ENCODE measurements around the gene ZNF214. TPM values are rescaled to one million over a fixed set of nuclear protein-coding genes. Genes with fewer than 3 reads are reported as not detected.

ZNF214 gene
- total RNA-seq, result 1 to 10 TPM; 2.1 to 4.3 TPM

GRCh38 chr11:7020183-7020917, at the start of gene ZNF214, which contains the start of gene NLRP14:
TSS of gene ZNF214 (minus strand) at chr11:7020346. CDS start at chr11:7002835, 17,511 bp downstream.
TSS of gene NLRP14 (plus strand) at chr11:7020479. CDS start at chr11:7038587, 18,108 bp downstream.
- intact Hi-C loops (cut with DNase I), result no loop called here
- peak; percentile 95 to 97 (median 96) for DNase-seq
- TF ChIP-seq, protein P1, sequence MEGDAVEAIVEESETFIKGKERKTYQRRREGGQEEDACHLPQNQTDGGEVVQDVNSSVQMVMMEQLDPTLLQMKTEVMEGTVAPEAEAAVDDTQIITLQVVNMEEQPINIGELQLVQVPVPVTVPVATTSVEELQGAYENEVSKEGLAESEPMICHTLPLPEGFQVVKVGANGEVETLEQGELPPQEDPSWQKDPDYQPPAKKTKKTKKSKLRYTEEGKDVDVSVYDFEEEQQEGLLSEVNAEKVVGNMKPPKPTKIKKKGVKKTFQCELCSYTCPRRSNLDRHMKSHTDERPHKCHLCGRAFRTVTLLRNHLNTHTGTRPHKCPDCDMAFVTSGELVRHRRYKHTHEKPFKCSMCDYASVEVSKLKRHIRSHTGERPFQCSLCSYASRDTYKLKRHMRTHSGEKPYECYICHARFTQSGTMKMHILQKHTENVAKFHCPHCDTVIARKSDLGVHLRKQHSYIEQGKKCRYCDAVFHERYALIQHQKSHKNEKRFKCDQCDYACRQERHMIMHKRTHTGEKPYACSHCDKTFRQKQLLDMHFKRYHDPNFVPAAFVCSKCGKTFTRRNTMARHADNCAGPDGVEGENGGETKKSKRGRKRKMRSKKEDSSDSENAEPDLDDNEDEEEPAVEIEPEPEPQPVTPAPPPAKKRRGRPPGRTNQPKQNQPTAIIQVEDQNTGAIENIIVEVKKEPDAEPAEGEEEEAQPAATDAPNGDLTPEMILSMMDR (IDR thresholded peaks at IDR 0.05), result no peak
- TF ChIP-seq POLR2A (IDR thresholded peaks at IDR 0.05), result peak in 2 of 3 donors; percentile 40 to 59
- H3K4me3 ChIP-seq, result peak within 1 kb of the TSS; percentile 34 to 77
- WGBS, 2 donors, result 1 to 2% methylated on average over 27 to 41 of the region's 47 CpGs
- H3K9me3 ChIP-seq, result no peaks in the 10 kb centered on the region
- H3K27ac ChIP-seq, result peak within 1 kb of the TSS; percentile 11 to 84 (median 73)
- H3K36me3 ChIP-seq (replicated peaks in 1 of 2; ENCODE audit: insufficient read depth in 1 of 2, low read depth in 2 of 2), result no peaks in the 10 kb centered on the region
- ATAC-seq, result peak; percentile 100
- no peaks in the 10 kb centered on the region for H3K27me3 ChIP-seq
- H3K4me1 ChIP-seq, result peaks cover 18% of the 10 kb centered on the region

GRCh38 chr11:7062534-7062933, 42.4 kb upstream of the ZNF214 start:
- no peak overlapping the region for H3K4me3 ChIP-seq
- H3K27ac ChIP-seq, result no peak overlapping the region
- no peaks in the 10 kb centered on the region for H3K4me1 ChIP-seq
- 82 to 89% methylated on average over 2 of the region's 2 CpGs for WGBS, 2 donors
- H3K36me3 ChIP-seq (replicated peaks in 1 of 2; ENCODE audit: insufficient read depth in 1 of 2, low read depth in 2 of 2), result no peaks in the 10 kb centered on the region
- no peaks in the 10 kb centered on the region for H3K9me3 ChIP-seq
- H3K27me3 ChIP-seq, result no peaks in the 10 kb centered on the region
- DNase-seq (no peak), ATAC-seq (no peak)
- no peak for TF ChIP-seq POLR2A (IDR thresholded peaks at IDR 0.05)
- TF ChIP-seq, protein P1 (IDR thresholded peaks at IDR 0.05), result no peak
- intact Hi-C loops (cut with DNase I), result no loop called here

DNA sequence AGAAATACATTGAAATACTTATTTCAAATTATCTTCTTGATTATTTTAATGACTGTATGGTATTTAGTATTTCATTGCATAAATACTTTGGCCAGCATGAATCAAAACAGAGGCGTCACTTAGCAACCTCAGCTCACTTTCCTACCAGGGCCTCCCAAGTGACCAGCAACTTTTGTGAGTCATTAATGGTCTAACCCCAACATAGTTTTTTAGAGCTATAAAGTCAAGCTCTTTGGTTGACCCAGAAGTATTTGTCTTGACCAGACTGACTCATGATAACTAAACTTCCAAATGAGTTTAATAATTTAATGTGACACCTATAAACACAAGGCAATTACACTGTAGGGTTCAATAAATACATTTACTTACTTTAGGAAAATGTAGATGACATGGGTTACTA, 40.7 kb upstream of the ZNF214 start:
- Histone ChIP-seq H3K27me3 (no peaks in the 10 kb centered on the region), H3K27ac (no peak overlapping the region), H3K4me3 (no peak overlapping the region), H3K9me3 (no peaks in the 10 kb centered on the region), H3K36me3 (replicated peaks in 1 of 2; ENCODE audit: insufficient read depth in 1 of 2, low read depth in 2 of 2) (no peaks in the 10 kb centered on the region), H3K4me1 (no peaks in the 10 kb centered on the region)
- TF ChIP-seq, protein P1 (IDR thresholded peaks at IDR 0.05), result no peak
- no peak for TF ChIP-seq POLR2A (IDR thresholded peaks at IDR 0.05)
- WGBS, 2 donors, result 68 to 81% methylated on average over 1 of the region's 1 CpG
- DNase-seq (no peak), ATAC-seq (no peak)
- intact Hi-C loops (cut with DNase I), result no loop called here

DNA sequence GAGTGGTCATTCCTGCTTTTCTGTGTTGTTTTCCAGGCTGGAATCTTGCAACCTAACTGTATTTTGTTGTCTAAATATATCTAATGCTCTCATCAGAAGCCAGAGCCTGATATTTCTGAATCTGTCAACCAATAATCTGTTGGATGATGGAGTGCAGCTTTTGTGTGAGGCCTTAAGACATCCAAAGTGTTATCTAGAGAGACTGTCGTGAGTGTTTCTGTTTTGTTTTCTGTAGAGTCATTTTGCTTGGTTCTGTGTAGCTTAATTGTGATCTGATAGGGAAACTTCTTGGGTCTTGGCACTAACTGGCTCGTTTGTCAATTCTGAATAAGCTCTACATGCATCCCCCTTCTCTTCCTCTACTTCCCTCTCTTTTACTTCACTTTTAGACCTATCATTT, 37.5 kb upstream of the ZNF214 start:
- Histone ChIP-seq H3K4me3 (no peak overlapping the region), H3K36me3 (replicated peaks in 1 of 2; ENCODE audit: insufficient read depth in 1 of 2, low read depth in 2 of 2) (no peaks in the 10 kb centered on the region), H3K4me1 (no peaks in the 10 kb centered on the region), H3K27me3 (no peaks in the 10 kb centered on the region), H3K9me3 (no peaks in the 10 kb centered on the region), H3K27ac (no peak overlapping the region)
- 33 to 43% methylated on average over 2 of the region's 2 CpGs for WGBS, 2 donors
- DNase-seq, result no peak
- TF ChIP-seq, protein P1 (IDR thresholded peaks at IDR 0.05), result no peak
- no peak for TF ChIP-seq POLR2A (IDR thresholded peaks at IDR 0.05)
- no peak for ATAC-seq
- intact Hi-C loops (cut with DNase I), result no loop called here
